ENCODE results near the gene SURF2. TPM values are rescaled to one million over a fixed set of nuclear protein-coding genes. Genes with fewer than 3 reads are reported as not detected.
"Not testable (repeated sequence)": the region's sequence is repeated elsewhere in the genome, so short reads cannot be mapped to it uniquely, and the experiment has no call there.

Gene SURF2
- polyA plus RNA-seq, 1 experiment: 9.9 TPM

DNA sequence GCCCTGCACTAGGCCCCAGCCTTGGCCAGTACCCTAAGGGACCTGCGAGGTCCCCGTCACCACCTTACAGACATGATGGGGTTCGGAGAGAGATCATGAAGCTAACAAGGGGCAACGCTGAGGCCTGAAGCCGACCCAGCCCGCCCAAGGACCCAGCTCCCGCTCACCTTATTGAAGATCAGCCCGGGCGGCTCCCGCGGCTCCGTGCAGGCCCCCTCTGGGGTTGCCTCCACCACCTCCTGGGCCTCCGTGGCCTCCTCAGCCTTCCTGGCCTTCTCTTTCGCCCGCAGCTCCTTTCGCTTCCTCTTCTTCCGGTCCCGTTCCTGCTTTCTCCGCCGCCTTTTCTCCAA is 24.0 kb upstream of the SURF2 start:
- no peak overlapping the region for H3K4me3 ChIP-seq (ENCODE audit: low read depth, low read length)
- no peaks in the 10 kb centered on the region for H3K27me3 ChIP-seq (ENCODE audit: control insufficient read depth, insufficient read depth, low read length)
- no peak for DNase-seq (ENCODE audit: low read depth, low spot score)
- no peak overlapping the region for H3K27ac ChIP-seq (ENCODE audit: low read depth, low read length)
- POLR2A ChIA-PET: no interaction called here
- TF ChIP-seq, protein P1, sequence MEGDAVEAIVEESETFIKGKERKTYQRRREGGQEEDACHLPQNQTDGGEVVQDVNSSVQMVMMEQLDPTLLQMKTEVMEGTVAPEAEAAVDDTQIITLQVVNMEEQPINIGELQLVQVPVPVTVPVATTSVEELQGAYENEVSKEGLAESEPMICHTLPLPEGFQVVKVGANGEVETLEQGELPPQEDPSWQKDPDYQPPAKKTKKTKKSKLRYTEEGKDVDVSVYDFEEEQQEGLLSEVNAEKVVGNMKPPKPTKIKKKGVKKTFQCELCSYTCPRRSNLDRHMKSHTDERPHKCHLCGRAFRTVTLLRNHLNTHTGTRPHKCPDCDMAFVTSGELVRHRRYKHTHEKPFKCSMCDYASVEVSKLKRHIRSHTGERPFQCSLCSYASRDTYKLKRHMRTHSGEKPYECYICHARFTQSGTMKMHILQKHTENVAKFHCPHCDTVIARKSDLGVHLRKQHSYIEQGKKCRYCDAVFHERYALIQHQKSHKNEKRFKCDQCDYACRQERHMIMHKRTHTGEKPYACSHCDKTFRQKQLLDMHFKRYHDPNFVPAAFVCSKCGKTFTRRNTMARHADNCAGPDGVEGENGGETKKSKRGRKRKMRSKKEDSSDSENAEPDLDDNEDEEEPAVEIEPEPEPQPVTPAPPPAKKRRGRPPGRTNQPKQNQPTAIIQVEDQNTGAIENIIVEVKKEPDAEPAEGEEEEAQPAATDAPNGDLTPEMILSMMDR (IDR thresholded peaks at IDR 0.05; ENCODE audit: low read depth, low read length): no peak
- CTCF ChIA-PET: no interaction called here
- no peaks in the 10 kb centered on the region for H3K9me3 ChIP-seq (ENCODE audit: control insufficient read depth, insufficient read depth, low read length)

- ChIA-PET CTCF (interaction anchor here (1.5 kb wide), 1 partner anchor 147 kb away, joined by 4 read pairs; no protein-coding TSS in a partner anchor), POLR2A (no interaction called here)
- DNase-seq (ENCODE audit: low read depth, low spot score): no peak
Measured at GRCh38 chr9:133333011-133333410, 23.3 kb upstream of the SURF2 start.

DNA sequence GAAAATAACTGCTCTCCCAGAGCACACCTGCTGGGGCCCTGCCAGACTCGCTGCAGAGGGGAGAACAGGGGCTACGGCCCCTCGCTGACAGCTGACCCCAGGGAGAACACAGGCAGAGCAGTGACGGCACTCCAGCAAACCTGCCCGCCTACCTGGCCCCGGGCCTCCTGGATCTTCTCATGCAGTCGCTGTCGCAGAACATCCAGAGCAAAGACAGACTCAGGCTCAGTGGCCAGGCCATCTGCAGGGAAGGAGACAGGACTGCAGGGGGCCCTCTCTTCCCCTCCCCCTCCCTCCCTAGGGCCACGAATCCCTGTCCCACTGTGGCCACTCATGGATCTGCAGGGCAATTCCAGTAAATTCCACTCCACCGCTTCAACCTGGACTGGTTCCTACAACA is 22.8 kb upstream of the SURF2 start:
- Histone ChIP-seq H3K27me3 (ENCODE audit: control insufficient read depth, insufficient read depth, low read length) (no peaks in the 10 kb centered on the region), H3K4me3 (ENCODE audit: low read depth, low read length) (no peak overlapping the region), H3K27ac (ENCODE audit: low read depth, low read length) (no peak overlapping the region), H3K9me3 (ENCODE audit: control insufficient read depth, insufficient read depth, low read length) (no peaks in the 10 kb centered on the region)
- TF ChIP-seq, protein P1 (IDR thresholded peaks at IDR 0.05; ENCODE audit: low read depth, low read length): no peak
- ChIA-PET CTCF (interaction anchor here (1.5 kb wide), 1 partner anchor 148 kb away, joined by 4 read pairs; no protein-coding TSS in a partner anchor), POLR2A (no interaction called here)
- no peak for DNase-seq (ENCODE audit: low read depth, low spot score)

More at GRCh38 chr9:133333011-133333410, 23.3 kb upstream of the SURF2 start:
- Histone ChIP-seq H3K9me3 (ENCODE audit: control insufficient read depth, insufficient read depth, low read length) (no peaks in the 10 kb centered on the region), H3K27me3 (ENCODE audit: control insufficient read depth, insufficient read depth, low read length) (no peaks in the 10 kb centered on the region), H3K27ac (ENCODE audit: low read depth, low read length) (no peak overlapping the region), H3K4me3 (ENCODE audit: low read depth, low read length) (no peak overlapping the region)
- TF ChIP-seq, protein P1 (IDR thresholded peaks at IDR 0.05; ENCODE audit: low read depth, low read length): no peak

DNA sequence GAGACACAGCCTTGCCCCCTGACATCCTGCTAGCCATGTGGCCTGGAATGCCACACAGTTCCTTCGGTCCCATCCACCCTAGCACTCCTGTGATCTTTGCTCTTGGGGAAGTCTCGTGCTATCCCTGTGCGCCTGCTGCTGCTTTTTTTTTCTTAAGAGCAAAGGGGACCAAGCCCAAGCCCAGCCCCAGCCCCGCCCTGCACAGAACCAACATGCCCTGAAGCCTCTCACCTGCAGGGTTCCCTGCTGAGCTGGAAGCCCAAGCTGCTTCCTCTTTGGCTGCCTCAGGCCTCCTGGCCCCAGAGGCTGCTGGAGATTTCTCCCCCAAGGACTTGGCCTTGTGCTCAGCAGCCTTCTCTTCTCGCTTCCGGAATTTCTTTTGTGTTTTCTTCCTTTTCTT is 22.2 kb upstream of the SURF2 start:
- Histone ChIP-seq H3K9me3 (ENCODE audit: control insufficient read depth, insufficient read depth, low read length) (no peaks in the 10 kb centered on the region), H3K27ac (ENCODE audit: low read depth, low read length) (no peak overlapping the region), H3K4me3 (ENCODE audit: low read depth, low read length) (no peak overlapping the region), H3K27me3 (ENCODE audit: control insufficient read depth, insufficient read depth, low read length) (no peaks in the 10 kb centered on the region)
- DNase-seq (ENCODE audit: low read depth, low spot score): no peak
- CTCF ChIA-PET: interaction anchor here (0.7 to 1.5 kb wide), 3 partner anchors 146 to 175 kb away, joined by 3 to 4 read pairs (median 3); no protein-coding TSS in a partner anchor
- POLR2A ChIA-PET: interaction anchor here (1.1 kb wide), 1 partner anchor 14 kb away, joined by 5 read pairs; the partner anchor contains the start of genes MED22 and RPL7A
- TF ChIP-seq, protein P1 (IDR thresholded peaks at IDR 0.05; ENCODE audit: low read depth, low read length): no peak

DNA sequence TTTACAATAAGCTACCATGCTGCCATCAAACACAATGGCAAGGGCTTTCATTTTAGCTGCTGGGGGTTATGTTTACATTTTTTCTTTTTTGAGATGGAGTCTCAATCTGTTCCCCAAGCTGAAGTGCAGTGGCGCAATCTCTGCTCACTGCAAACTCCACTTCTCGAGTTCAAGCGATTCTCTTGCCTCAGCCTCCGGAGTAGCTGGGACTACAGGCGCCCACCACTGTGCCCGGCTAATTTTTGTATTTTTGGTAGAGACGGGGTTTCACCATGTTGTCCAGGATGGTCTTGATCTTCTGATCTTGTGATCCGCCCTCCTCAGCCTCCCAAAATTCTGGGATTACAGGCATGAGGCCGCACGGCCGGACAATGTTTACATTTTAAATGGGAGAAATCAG is 21.5 kb upstream of the SURF2 start:
- not testable (repeated sequence) for H3K9me3 ChIP-seq (ENCODE audit: control insufficient read depth, insufficient read depth, low read length); DNase-seq (ENCODE audit: low read depth, low spot score); H3K27me3 ChIP-seq (ENCODE audit: control insufficient read depth, insufficient read depth, low read length); H3K27ac ChIP-seq (ENCODE audit: low read depth, low read length)
- POLR2A ChIA-PET: interaction anchor here (0.8 to 1.1 kb wide), 2 partner anchors 9 to 13 kb away, joined by 3 to 5 read pairs; partner anchors contain the start of genes MED22 and RPL7A
- CTCF ChIA-PET: interaction anchor here (0.5 to 1.2 kb wide), 4 partner anchors 147 to 175 kb away, joined by 3 to 5 read pairs (median 3); no protein-coding TSS in a partner anchor
- H3K4me3 ChIP-seq (ENCODE audit: low read depth, low read length): peak overlapping the region; percentile 98

All from AG04450 (cell line).